Ovary (tissue), 9 donors: ENCODE measurements around the gene PRDM15. TPM values are rescaled to one million over a fixed set of nuclear protein-coding genes. Genes with fewer than 3 reads are reported as not detected.

Experiments used
- DNase-seq, 5 donors: peaks; one replicate each; pipeline ENCODE4 v3.0.0-alpha.2; 2019 to 2020
- H3K27ac ChIP-seq, 2 donors: fragments of 200-600 bp; one replicate each; pipeline versions ENCODE4 v1.5.1 to v1.8.0; 2019 to 2022
- H3K27me3 ChIP-seq: fragments of 200-600 bp; one replicate; pipeline ENCODE4 v1.8.0; 2022
- H3K36me3 ChIP-seq: fragments of 200-600 bp; sonication (generic); one replicate; pipeline ENCODE4 v1.5.1; 2019
- H3K4me1 ChIP-seq: one replicate; pipeline ENCODE4 v1.8.1; 2013; ENCODE audit warnings: mild to moderate bottlenecking, moderate library complexity; ENCODE audit not compliant: insufficient read depth
- H3K4me3 ChIP-seq: fragments of 200-600 bp; sonication (generic); one replicate; pipeline ENCODE4 v1.5.1; 2017
- H3K9me3 ChIP-seq, 2 donors: fragments of 200-600 bp in 1 of 2; sonication (generic) in 1 of 2; one replicate each; pipeline versions ENCODE4 v1.5.1 to v1.8.1; 2013 to 2019; ENCODE audit warnings: mild to moderate bottlenecking in 1 of 2, moderate library complexity in 1 of 2
- CTCF ChIP-seq, 3 donors: fragments of 450-650 bp in 2 of 3; fragments of 200-600 bp in 1 of 3; IDR thresholded peaks; one replicate each; pipeline versions ENCODE4 v1.5.1 to v1.8.0; 2016 to 2022; ENCODE audit warnings: antibody characterized with exemption in 3 of 3, mild to moderate bottlenecking in 1 of 3
- EP300 ChIP-seq: sonication (generic); formaldehyde crosslinking; IDR thresholded peaks from one replicate; pipeline ENCODE4 v1.6.1; 2017; ENCODE audit warnings: antibody characterized with exemption
- POLR2A ChIP-seq: fragments of 450-650 bp; IDR thresholded peaks from one replicate; pipeline ENCODE4 v1.6.1; 2017; ENCODE audit warnings: antibody characterized with exemption, mild to moderate bottlenecking, moderate library complexity
- WGBS, 3 donors: extraction: QIAGEN DNeasy Blood & Tissue Kit in 1 of 3; methylation state at CpG; one replicate each; pipeline versions ENCODE4 v1.1.5 to v1.1.7; 2013 to 2017; 5-methylcytosine and 5-hydroxymethylcytosine counted together
- intact Hi-C, 4 donors: fragments of 100-400 bp; cut with DNase I; formaldehyde crosslinking; loops; one replicate each; pipeline versions ENCODE4 v1.11.0 to v1.15.1; 2022 to 2023
- polyA plus RNA-seq, 2 donors: library from polyadenylated mRNA; stranded (reverse); fragments of 200-250 nt in 1 of 2; fragments of 350-450 nt in 1 of 2; fragmentation: Illumina TruSeq in 1 of 2; extraction: RNeasy Lipid Tissue Mini Kit (QIAGEN cat#74804) in 1 of 2; gene quantifications; one replicate each; pipeline ENCODE4 v1.2.3, GENCODE V29; 2013 to 2014
- total RNA-seq, 7 donors: library from RNA; depleted of rRNA in 2 of 7; stranded (reverse); fragments of >200 nt in 2 of 7; fragmentation: NEBNext Ultra II Directional in 3 of 7; extraction: Animal tissue kit (Norgen Biotek cat#: 25700) in 3 of 7; gene quantifications; one replicate each; pipeline versions ENCODE4 v1.1.0 to v1.2.4, GENCODE V29; 2016 to 2023
- donor health status: DM: no; HTN: no; CAD: no; lungs with moderate emphysema.
- donor health status: DM: no; HTN: no; CAD: no.
- donor health status: Bipolar disorder and iron deficiency.
- donor health status: DM: yes; HTN: yes; CAD: no.
- donor health status: DM: no; HTN: no; CAD: no.
- donor health status: DM: yes; HTN: yes; CAD: no.

Gene PRDM15
- total and polyA plus RNA-seq, 9 donors: 2.0 to 10.9 (median 5.9) TPM

GRCh38 chr21:41774467-41775148 is 104.5 kb downstream of the PRDM15 start:
- H3K4me1 ChIP-seq: no peaks in the 10 kb centered on the region
- no peaks in the 10 kb centered on the region for H3K36me3 ChIP-seq
- intact Hi-C loops: loop anchor here (5.0 to 10.0 kb wide), 5 partner anchors 152 to 490 kb away; no protein-coding TSS in a partner anchor
- no peak for DNase-seq
- H3K27ac ChIP-seq: no peak overlapping the region
- H3K9me3 ChIP-seq: no peaks in the 10 kb centered on the region
- H3K27me3 ChIP-seq: no peaks in the 10 kb centered on the region
- no peak overlapping the region for H3K4me3 ChIP-seq
- 43 to 57% (median 47%) methylated on average over 10 of the region's 10 CpGs for WGBS, 3 donors
- no peak for TF ChIP-seq POLR2A
- no peak for TF ChIP-seq CTCF (IDR thresholded peaks at IDR 0.05)
- no peak for TF ChIP-seq EP300

- Histone ChIP-seq H3K27me3 (no peaks in the 10 kb centered on the region), H3K36me3 (no peaks in the 10 kb centered on the region), H3K27ac (no peak overlapping the region), H3K4me3 (no peak overlapping the region), H3K4me1 (no peaks in the 10 kb centered on the region), H3K9me3 (no peaks in the 10 kb centered on the region)
- DNase-seq: no peak
- intact Hi-C loops: loop anchor here in 2 of 4 donors (10.0 kb wide), 3 partner anchors 158 to 488 kb away; no protein-coding TSS in a partner anchor
- 33 to 43% (median 42%) methylated on average over 16 of the region's 16 CpGs for WGBS, 3 donors
- TF ChIP-seq CTCF (IDR thresholded peaks at IDR 0.05) (no peak), EP300 (no peak), POLR2A (no peak)
Observed at GRCh38 chr21:41772351-41773080, 106.6 kb downstream of the PRDM15 start.

- H3K9me3 ChIP-seq: no peaks in the 10 kb centered on the region
- intact Hi-C loops: loop anchor here in 2 of 4 donors (10.0 kb wide), 3 partner anchors 157 to 487 kb away; no protein-coding TSS in a partner anchor
- no peaks in the 10 kb centered on the region for H3K27me3 ChIP-seq
- no peak overlapping the region for H3K27ac ChIP-seq
- no peaks in the 10 kb centered on the region for H3K36me3 ChIP-seq
- no peak for TF ChIP-seq EP300
- TF ChIP-seq CTCF (IDR thresholded peaks at IDR 0.05): no peak
- no peak for TF ChIP-seq POLR2A
- no peak overlapping the region for H3K4me3 ChIP-seq
- WGBS, 3 donors: 79 to 85% (median 85%) methylated on average over 7 of the region's 7 CpGs
- no peak for DNase-seq
- H3K4me1 ChIP-seq: no peaks in the 10 kb centered on the region
Observed at GRCh38 chr21:41771625-41771945, 107.6 kb downstream of the PRDM15 start.

GRCh38 chr21:41770901-41771624 is 108.1 kb downstream of the PRDM15 start:
- Histone ChIP-seq H3K27ac (no peak overlapping the region), H3K27me3 (no peaks in the 10 kb centered on the region), H3K4me3 (no peak overlapping the region), H3K4me1 (no peaks in the 10 kb centered on the region), H3K36me3 (no peaks in the 10 kb centered on the region), H3K9me3 (no peaks in the 10 kb centered on the region)
- WGBS, 3 donors: 57 to 64% (median 62%) methylated on average over 14 of the region's 14 CpGs
- no peak for DNase-seq
- TF ChIP-seq POLR2A: no peak
- TF ChIP-seq CTCF (IDR thresholded peaks at IDR 0.05): no peak
- TF ChIP-seq EP300: no peak
- intact Hi-C loops: loop anchor here in 2 of 4 donors (10.0 kb wide), 3 partner anchors 156 to 486 kb away; no protein-coding TSS in a partner anchor
